WERI-Rb-1 (cell line): ENCODE measurements around the gene ETAA1.

Experiments used
- DNase-seq: peaks from one replicate; pipeline ENCODE4 v3.0.0-alpha.2; 2020
- H3K27ac ChIP-seq: fragments of 250-450 bp; sonication (Bioruptor Pico); 2 replicates; pipeline ENCODE4 v1.5.1; 2020; ENCODE audit warnings: mild to moderate bottlenecking, moderate library complexity
- H3K27me3 ChIP-seq: fragments of 250-450 bp; sonication (Bioruptor Pico); 2 replicates; pipeline ENCODE4 v1.5.1; 2021; ENCODE audit warnings: mild to moderate bottlenecking, low read depth, moderate library complexity; ENCODE audit not compliant: insufficient read depth, severe bottlenecking
- H3K36me3 ChIP-seq: fragments of 250-450 bp; sonication (Bioruptor Pico); 2 replicates; pipeline ENCODE4 v1.5.1; 2020; ENCODE audit warnings: mild to moderate bottlenecking, moderate library complexity
- H3K4me3 ChIP-seq: 2 replicates; pipeline ENCODE4 v1.5.1; 2011; ENCODE audit warnings: low read depth, mild to moderate bottlenecking, control low read depth, low read length
- H3K9me3 ChIP-seq: fragments of 250-450 bp; sonication (Bioruptor Pico); 2 replicates; pipeline ENCODE4 v1.5.1; 2021; ENCODE audit warnings: mild to moderate bottlenecking, moderate library complexity; ENCODE audit not compliant: severe bottlenecking
- CTCF ChIP-seq: IDR thresholded peaks from 2 replicates; pipeline ENCODE4 v1.5.1; 2011; ENCODE audit warnings: low read depth, mild to moderate bottlenecking, control low read depth, inconsistent platforms, low read length

The ETAA1 gene

DNA sequence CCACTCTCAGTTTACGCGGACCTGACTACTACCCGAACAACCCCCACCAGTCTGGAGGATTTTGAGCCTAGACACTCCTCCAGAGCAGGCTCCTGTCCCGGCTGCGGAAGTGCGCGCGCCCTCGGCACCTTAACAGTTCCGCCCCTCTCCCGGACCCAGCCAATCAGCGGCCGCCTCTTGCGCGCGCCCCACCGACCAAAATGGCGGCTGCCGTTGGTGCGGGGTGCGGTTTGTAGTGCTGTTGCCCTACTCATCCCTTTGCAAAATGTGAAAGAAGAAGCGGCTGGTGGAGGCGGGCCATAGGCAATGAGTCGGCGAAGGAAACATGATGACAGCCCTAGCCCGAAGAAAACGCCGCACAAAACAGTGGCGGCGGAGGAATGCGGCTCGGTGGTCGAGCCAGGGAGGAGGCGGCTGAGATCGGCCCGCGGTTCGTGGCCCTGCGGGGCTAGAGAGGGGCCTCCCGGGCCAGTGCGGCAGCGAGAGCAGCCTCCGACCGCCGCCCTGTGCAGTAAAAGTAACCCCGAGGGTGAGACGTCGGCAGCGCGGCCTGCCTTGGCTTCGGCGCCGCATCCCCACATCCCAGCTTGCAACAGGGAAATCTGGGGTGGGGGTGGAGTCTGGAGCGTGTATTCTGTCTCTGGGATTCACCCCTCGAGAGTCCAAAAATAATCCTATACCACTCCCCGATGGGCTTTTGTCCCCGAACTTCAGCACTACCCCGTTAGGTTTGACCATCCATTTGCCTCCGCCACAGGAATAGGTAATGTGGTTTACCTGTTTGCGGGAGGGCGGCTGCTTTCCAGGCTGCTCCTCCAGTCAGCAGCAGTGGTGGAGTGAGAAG, at the start of gene ETAA1:
Gene ETAA1, plus strand, starts transcription at position 191 of the 844 bp plus-strand sequence. Its CDS starts 116 bp downstream, at position 307.
- Histone ChIP-seq H3K4me3 (peak within 1 kb of the TSS; percentile 80), H3K9me3 (no peaks in the 10 kb centered on the region), H3K36me3 (peaks cover 3% of the 10 kb centered on the region; the same call in 1 of the 2 replicates), H3K27ac (peak within 1 kb of the TSS; percentile 88), H3K27me3 (peaks cover 4% of the 10 kb centered on the region)
- no peak for TF ChIP-seq CTCF
- DNase-seq: peak; percentile 97

GRCh38 chr2:67366832-67367412, 30.2 kb upstream of the ETAA1 start:
- no peaks in the 10 kb centered on the region for H3K36me3 ChIP-seq
- no peaks in the 10 kb centered on the region for H3K9me3 ChIP-seq
- no peak overlapping the region for H3K4me3 ChIP-seq
- no peak overlapping the region for H3K27ac ChIP-seq
- no peak for DNase-seq
- TF ChIP-seq CTCF: no peak
- H3K27me3 ChIP-seq: peaks cover 51% of the 10 kb centered on the region

GRCh38 chr2:67374481-67374880, 22.7 kb upstream of the ETAA1 start:
- no peaks in the 10 kb centered on the region for H3K36me3 ChIP-seq
- no peak for TF ChIP-seq CTCF
- peaks cover 37% of the 10 kb centered on the region for H3K27me3 ChIP-seq
- H3K4me3 ChIP-seq: no peak overlapping the region
- no peak overlapping the region for H3K27ac ChIP-seq
- no peak for DNase-seq
- H3K9me3 ChIP-seq: no peaks in the 10 kb centered on the region

DNA sequence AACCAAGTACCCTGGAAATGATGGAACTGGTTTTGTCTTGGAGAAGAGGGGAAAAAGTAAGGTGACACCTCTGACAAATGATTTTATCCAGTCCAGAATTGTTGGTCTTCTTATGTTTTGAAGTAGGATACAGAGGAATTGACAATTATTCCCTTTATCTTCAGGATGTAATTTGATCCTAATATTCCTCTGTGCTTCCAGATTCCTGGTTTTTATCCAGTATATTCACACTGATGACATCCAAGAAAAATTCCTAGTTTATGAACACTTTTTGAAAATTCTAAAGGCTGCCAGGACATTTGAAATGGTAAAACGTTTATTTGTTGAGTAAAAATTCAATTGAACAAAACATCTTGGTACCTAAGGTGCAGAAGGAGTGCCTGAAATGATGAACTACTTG, 22.2 kb upstream of the ETAA1 start:
- DNase-seq: no peak
- no peak for TF ChIP-seq CTCF
- Histone ChIP-seq H3K9me3 (no peaks in the 10 kb centered on the region), H3K4me3 (no peak overlapping the region), H3K27me3 (peaks cover 34% of the 10 kb centered on the region), H3K27ac (no peak overlapping the region), H3K36me3 (no peaks in the 10 kb centered on the region)

GRCh38 chr2:67378555-67378954, 18.6 kb upstream of the ETAA1 start:
- H3K4me3 ChIP-seq: no peak overlapping the region

More at GRCh38 chr2:67378555-67378954, 18.6 kb upstream of the ETAA1 start:
- TF ChIP-seq CTCF: no peak
- no peaks in the 10 kb centered on the region for H3K9me3 ChIP-seq
- H3K36me3 ChIP-seq: no peaks in the 10 kb centered on the region
- peaks cover 36% of the 10 kb centered on the region for H3K27me3 ChIP-seq
- DNase-seq: no peak
- no peak overlapping the region for H3K27ac ChIP-seq
